B cell (primary cell): ENCODE results near the gene LNX1. TPM values are rescaled to one million over a fixed set of nuclear protein-coding genes. Genes with fewer than 3 reads are reported as not detected.

ENCODE experiments used
- ATAC-seq: fragments of 200-7000 bp; cut with Tn5 transposase; one replicate; pipeline ENCODE4 v1.10.0; 2021; ENCODE audit warnings: low read depth, mild to moderate bottlenecking, moderate number of reproducible peaks, moderate library complexity
- CTCF ChIA-PET: fragments of 350-600 bp; sonication (Branson Sonifier 250); formaldehyde crosslinking; loops from one replicate; lab custom pipeline; 2021; ENCODE audit warnings: antibody characterized with exemption, inconsistent platforms; lab: Charles Lee
- POLR2A ChIA-PET: fragments of 350-600 bp; sonication (Branson Sonifier 250); formaldehyde crosslinking; loops from one replicate; lab custom pipeline; 2021; ENCODE audit warnings: antibody characterized with exemption; lab: Charles Lee
- DNase-seq: peaks from one replicate; pipeline ENCODE4 v3.0.0; 2013
- H2AFZ ChIP-seq: 2 replicates; pipeline ENCODE4 v1.6.1; 2012; ENCODE audit warnings: mild to moderate bottlenecking, low read depth, low read length; ENCODE audit not compliant: insufficient read depth, poor library complexity, severe bottlenecking
- H3K27ac ChIP-seq, 2 donors: 1 replicate in 1 of 2; 2 replicates in 1 of 2; pipeline ENCODE4 v1.5.1; 2012 to 2013; ENCODE audit warnings: low read length in 2 of 2, mild to moderate bottlenecking in 2 of 2, moderate library complexity in 1 of 2
- H3K27me3 ChIP-seq, 4 experiments: fragments of 200-600 bp in 1 of 4; sonication (generic) in 1 of 4; replicated peaks in 1 of 4; 1 replicate in 2 of 4; 2 replicates in 2 of 4; pipeline versions ENCODE4 v1.6.1 to v1.7.0; 2013 to 2016; ENCODE audit warnings: low read length in 3 of 4, mild to moderate bottlenecking in 2 of 4, mixed read lengths in 1 of 4, moderate library complexity in 1 of 4; ENCODE audit not compliant: insufficient read depth in 4 of 4, control insufficient read depth in 3 of 4; ENCODE audit errors: control extremely low read depth in 1 of 4
- H3K36me3 ChIP-seq, 2 experiments: replicated peaks in 1 of 2; 1 replicate in 1 of 2; 2 replicates in 1 of 2; pipeline versions ENCODE4 v1.6.1 to v1.7.1; 2013; ENCODE audit warnings: low read length in 1 of 2; ENCODE audit not compliant: insufficient read depth in 2 of 2, control insufficient read depth in 1 of 2; ENCODE audit errors: control extremely low read depth in 1 of 2, extremely low read depth in 1 of 2
- H3K4me1 ChIP-seq, 2 donors: fragments of 200-600 bp in 1 of 2; sonication (generic) in 1 of 2; 1 replicate in 1 of 2; 2 replicates in 1 of 2; pipeline versions ENCODE4 v1.5.1 to v1.6.1; 2013 to 2017; ENCODE audit warnings: low read length in 2 of 2; ENCODE audit not compliant: control insufficient read depth in 2 of 2, insufficient read depth in 2 of 2
- H3K4me2 ChIP-seq: replicated peaks from 2 replicates; pipeline ENCODE3; 2012; ENCODE audit warnings: mild to moderate bottlenecking, low read depth, low read length; ENCODE audit not compliant: poor library complexity, severe bottlenecking
- H3K4me3 ChIP-seq, 5 experiments: fragments of 200-600 bp in 1 of 5; sonication (generic) in 1 of 5; 1 replicate in 3 of 5; 2 replicates in 2 of 5; pipeline versions ENCODE4 v1.5.1 to v1.7.0; 2011 to 2016; ENCODE audit warnings: low read length in 4 of 5, mild to moderate bottlenecking in 4 of 5, low read depth in 2 of 5, control low read depth in 1 of 5, moderate library complexity in 1 of 5; ENCODE audit not compliant: insufficient read depth in 1 of 5; ENCODE audit errors: control extremely low read depth in 1 of 5, extremely low read depth in 1 of 5
- H3K79me2 ChIP-seq: fragments of 200-600 bp; sonication (generic); one replicate; pipeline ENCODE4 v1.6.0; 2016; ENCODE audit warnings: low read length; ENCODE audit not compliant: control insufficient read depth, insufficient read depth
- H3K9ac ChIP-seq: fragments of 200-600 bp; sonication (generic); 2 replicates; pipeline ENCODE4 v1.6.1; 2017; ENCODE audit warnings: mild to moderate bottlenecking, low read length, moderate library complexity
- H3K9me3 ChIP-seq, 3 donors: one replicate each; pipeline versions ENCODE4 v1.6.1 to v1.7.1; 2013; ENCODE audit warnings: low read length in 2 of 3; ENCODE audit not compliant: control insufficient read depth in 2 of 3, insufficient read depth in 1 of 3; ENCODE audit errors: control extremely low read depth in 1 of 3
- H4K20me1 ChIP-seq: 2 replicates; pipeline ENCODE4 v1.6.0; 2012; ENCODE audit warnings: mild to moderate bottlenecking, low read length; ENCODE audit not compliant: insufficient read depth, control insufficient read depth, poor library complexity, severe bottlenecking
- H3K27ac Mint-ChIP-seq: one replicate; pipeline ENCODE4 v1.8.0; 2021; ENCODE audit warnings: mixed read lengths
- H3K27me3 Mint-ChIP-seq: one replicate; pipeline ENCODE4 v1.8.0; 2021; ENCODE audit warnings: mixed read lengths
- H3K4me1 Mint-ChIP-seq: one replicate; pipeline ENCODE4 v1.8.0; 2021; ENCODE audit warnings: mixed read lengths
- H3K4me3 Mint-ChIP-seq: one replicate; pipeline ENCODE4 v1.8.0; 2021; ENCODE audit warnings: mixed read lengths
- H3K9me3 Mint-ChIP-seq: one replicate; pipeline ENCODE4 v1.8.0; 2022; ENCODE audit warnings: mixed read lengths; ENCODE audit not compliant: insufficient read depth
- CTCF ChIP-seq: fragments of 200-600 bp; IDR thresholded peaks from one replicate; pipeline ENCODE4 v1.8.0; 2022; ENCODE audit warnings: antibody characterized with exemption, mild to moderate bottlenecking
- EZH2 ChIP-seq: IDR thresholded peaks from 2 replicates; pipeline ENCODE4 v1.6.1; 2012; ENCODE audit warnings: borderline replicate concordance, low read depth, mild to moderate bottlenecking, moderate library complexity, low read length; ENCODE audit not compliant: insufficient read depth, poor library complexity, severe bottlenecking
- WGBS: methylation state at CpG from one replicate; pipeline ENCODE4 v1.1.5; 2013; ENCODE audit warnings: missing lambda C conversion rate; ENCODE audit not compliant: insufficient coverage; 5-methylcytosine and 5-hydroxymethylcytosine counted together
- intact Hi-C: fragments of 100-400 bp; cut with micrococcal nuclease; formaldehyde crosslinking; loops from one replicate; pipeline ENCODE4 v1.10.0; 2022
- polyA plus RNA-seq: library from polyadenylated mRNA; depleted of rRNA; stranded (reverse); fragments of >200 nt; gene quantifications from 2 replicates; pipeline ENCODE4 v1.2.3, GENCODE V29; 2012
- total RNA-seq, 2 donors: library from RNA; stranded (reverse); fragments of 120-200 nt in 1 of 2; gene quantifications; 1 replicate in 1 of 2; 2 replicates in 1 of 2; pipeline versions ENCODE4 v1.2.3 to v1.2.4, GENCODE V29; 2013 to 2022

Gene LNX1
- total and polyA plus RNA-seq, 2 donors (not counting 1 experiment from before 2014, with no cell fraction given): not detected

DNA sequence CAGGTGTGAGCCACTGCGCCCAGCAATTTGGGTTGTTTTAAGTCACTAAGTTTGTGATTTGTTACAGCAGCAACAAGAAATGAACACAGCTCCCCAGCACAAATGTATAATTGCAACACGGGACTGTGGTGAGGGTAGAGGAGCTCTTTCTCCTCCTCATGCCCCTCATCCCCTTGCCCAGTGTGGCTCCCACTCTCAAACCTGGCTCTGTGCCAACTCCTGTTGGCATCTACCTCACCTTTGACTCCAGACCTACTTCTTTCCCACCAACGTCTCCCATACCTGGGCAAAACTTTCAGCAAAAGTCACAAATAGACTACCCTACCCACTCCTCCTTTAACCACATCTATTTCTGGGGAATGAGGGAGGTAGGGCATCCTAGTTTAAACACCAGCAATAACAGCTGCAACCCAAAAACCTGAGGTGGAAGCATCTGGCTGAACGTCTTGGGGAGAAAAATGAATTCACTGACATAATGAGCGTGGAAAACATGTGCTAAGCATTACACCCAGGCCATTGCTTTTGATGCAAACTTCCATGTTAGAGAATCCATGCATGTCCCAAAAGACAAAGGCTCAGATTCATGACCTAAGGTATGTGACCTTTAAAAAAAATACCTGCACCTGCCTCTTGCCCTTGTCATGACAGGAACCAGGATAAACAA is 19.2 kb downstream of the LNX1 start:
- Histone ChIP-seq H2AFZ (no peak overlapping the region), H3K27ac (no peak overlapping the region), H3K4me2 (no peak overlapping the region), H3K4me3 (no peak overlapping the region), H3K4me1 (no peaks in the 10 kb centered on the region), H3K79me2 (no peaks in the 10 kb centered on the region), H3K9me3 (peaks cover 0 to 8% (median 0%) of the 10 kb centered on the region in 3 donors), H3K27me3 (no peaks in the 10 kb centered on the region), H3K36me3 (no peaks in the 10 kb centered on the region), H4K20me1 (no peaks in the 10 kb centered on the region), H3K9ac (no peak overlapping the region)
- Mint-ChIP-seq H3K27ac (no peak overlapping the region), H3K27me3 (no peaks in the 10 kb centered on the region), H3K4me3 (no peak overlapping the region), H3K4me1 (no peaks in the 10 kb centered on the region), H3K9me3 (no peaks in the 10 kb centered on the region)
- TF ChIP-seq CTCF (no peak), EZH2 (no peak)
- no peak for ATAC-seq
- intact Hi-C loops: no loop called here
- ChIA-PET CTCF (no interaction called here), POLR2A (no interaction called here)
- WGBS: 88% methylated on average over 2 of the region's 5 CpGs
- DNase-seq: no peak

DNA sequence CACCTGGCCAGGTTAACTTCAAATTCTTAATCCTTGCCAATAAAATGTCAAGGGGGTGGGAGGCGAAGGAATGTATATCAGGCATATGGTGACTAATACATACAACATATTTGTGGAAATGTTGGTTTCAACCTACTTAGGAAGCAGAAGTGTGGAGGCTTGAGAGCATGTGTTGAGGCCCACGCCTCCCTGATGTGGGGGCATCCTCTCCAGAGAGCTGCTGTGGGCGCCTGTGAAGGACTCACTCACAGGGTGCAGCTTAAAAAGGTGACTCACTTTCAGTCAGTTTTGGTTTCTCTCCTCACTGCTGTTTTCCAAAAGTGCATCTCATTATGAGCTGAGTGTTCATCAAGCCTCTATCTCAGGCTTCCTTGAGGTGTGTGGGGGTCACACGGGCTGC is 27.5 kb downstream of the LNX1 start:
- H3K9me3 ChIP-seq: no peaks in the 10 kb centered on the region
- no peaks in the 10 kb centered on the region for H4K20me1 ChIP-seq
- ATAC-seq (no peak), DNase-seq (no peak)
- H3K27ac ChIP-seq: no peak overlapping the region
- Mint-ChIP-seq H3K9me3 (no peaks in the 10 kb centered on the region), H3K27me3 (peaks cover 3% of the 10 kb centered on the region), H3K4me3 (no peak overlapping the region), H3K4me1 (no peaks in the 10 kb centered on the region), H3K27ac (no peak overlapping the region)
- no peaks in the 10 kb centered on the region for H3K27me3 ChIP-seq
- no peak for TF ChIP-seq CTCF
- no peak for TF ChIP-seq EZH2
- intact Hi-C loops: no loop called here
- H3K36me3 ChIP-seq: no peaks in the 10 kb centered on the region
- H3K4me2 ChIP-seq: no peak overlapping the region
- WGBS: 66% methylated on average over 2 of the region's 4 CpGs
- H2AFZ ChIP-seq: no peak overlapping the region
- ChIA-PET POLR2A (no interaction called here), CTCF (no interaction called here)
- no peaks in the 10 kb centered on the region for H3K79me2 ChIP-seq
- no peaks in the 10 kb centered on the region for H3K4me1 ChIP-seq
- no peak overlapping the region for H3K9ac ChIP-seq
- no peak overlapping the region for H3K4me3 ChIP-seq
